Fibroblast of the aortic adventitia (primary cell): ENCODE results near the gene TBXAS1. TPM values are rescaled to one million over a fixed set of nuclear protein-coding genes. Genes with fewer than 3 reads are reported as not detected.

Source experiments
- DNase-seq: peaks from one replicate; pipeline ENCODE4 v3.0.0-alpha.2; 2010; ENCODE audit warnings: low read depth
- H3K4me3 ChIP-seq: 2 replicates; pipeline ENCODE4 v1.5.1; 2011; ENCODE audit warnings: low read depth, mild to moderate bottlenecking, control low read depth, low read length, moderate library complexity
- CTCF ChIP-seq: IDR thresholded peaks from 2 replicates; pipeline ENCODE4 v1.5.1; 2011; ENCODE audit warnings: mild to moderate bottlenecking, low read length, control low read depth, inconsistent platforms; ENCODE audit not compliant: insufficient read depth
- total RNA-seq: library from RNA; depleted of rRNA; stranded (reverse); fragments of >200 nt; gene quantifications from 2 replicates; pipeline ENCODE4 v1.2.3, GENCODE V29; 2012; ENCODE audit warnings: low replicate concordance

TBXAS1 gene
- total RNA-seq, 1 donor: 2.4 TPM

- DNase-seq: no peak
- no peak for TF ChIP-seq CTCF
Measured at GRCh38 chr7:139811066-139811465, 18.0 kb upstream of the TBXAS1 start.

GRCh38 chr7:139813151-139813550 lies 15.9 kb upstream of the TBXAS1 start:
- DNase-seq: no peak
- no peak for TF ChIP-seq CTCF
- no peak overlapping the region for H3K4me3 ChIP-seq

More at GRCh38 chr7:139811066-139811465, 18.0 kb upstream of the TBXAS1 start:
- no peak overlapping the region for H3K4me3 ChIP-seq

- DNase-seq: no peak
- TF ChIP-seq CTCF: no peak
- H3K4me3 ChIP-seq: no peak overlapping the region
Measured at GRCh38 chr7:139813689-139814088, 15.4 kb upstream of the TBXAS1 start.

- H3K4me3 ChIP-seq: no peak overlapping the region
- no peak for TF ChIP-seq CTCF
- no peak for DNase-seq
Measured at GRCh38 chr7:139817249-139817648, 11.8 kb upstream of the TBXAS1 start.

GRCh38 chr7:139820089-139820488 lies 9.0 kb upstream of the TBXAS1 start:
- no peak for TF ChIP-seq CTCF
- no peak overlapping the region for H3K4me3 ChIP-seq
- DNase-seq: no peak

- no peak for TF ChIP-seq CTCF
- H3K4me3 ChIP-seq: no peak overlapping the region
- DNase-seq: no peak
Measured at GRCh38 chr7:139821349-139822105, 7.5 kb upstream of the TBXAS1 start.

GRCh38 chr7:139822855-139823254 lies 6.2 kb upstream of the TBXAS1 start:
- no peak for DNase-seq
- TF ChIP-seq CTCF: no peak
- H3K4me3 ChIP-seq: no peak overlapping the region
